ENCODE data around the gene ELFN1. TPM values are rescaled to one million over a fixed set of nuclear protein-coding genes. Genes with fewer than 3 reads are reported as not detected.

ELFN1 gene
- total and polyA plus RNA-seq, 2 donors: 0.91 to 2.6 TPM

- Histone ChIP-seq H3K27me3 (ENCODE audit: control insufficient read depth in 2 of 2, insufficient read depth in 1 of 2, low read length in 1 of 2) (peaks cover 2 to 16% of the 10 kb centered on the region in 2 donors), H3K9me3 (ENCODE audit: control insufficient read depth in 2 of 2, insufficient read depth in 1 of 2, low read length in 1 of 2) (peaks cover 0 to 7% of the 10 kb centered on the region in 2 donors), H3K36me3 (ENCODE audit: control insufficient read depth in 2 of 2, insufficient read depth in 2 of 2, low read length in 1 of 2) (no peaks in the 10 kb centered on the region), H3K4me1 (ENCODE audit: control insufficient read depth in 2 of 2, insufficient read depth in 2 of 2, low read length in 2 of 2) (no peaks in the 10 kb centered on the region), H3K4me3 (ENCODE audit: low read length in 2 of 2) (no peak overlapping the region), H3K27ac (ENCODE audit: low read depth in 1 of 2, low read length in 1 of 2) (no peak overlapping the region)
- WGBS: 96% methylated on average over 4 of the region's 4 CpGs
- DNase-seq (ENCODE audit: low read depth in 6 of 9, low spot score in 9 of 9): no peak
Observed at GRCh38 chr7:1702652-1703051, 32.6 kb downstream of the ELFN1 start.

DNA sequence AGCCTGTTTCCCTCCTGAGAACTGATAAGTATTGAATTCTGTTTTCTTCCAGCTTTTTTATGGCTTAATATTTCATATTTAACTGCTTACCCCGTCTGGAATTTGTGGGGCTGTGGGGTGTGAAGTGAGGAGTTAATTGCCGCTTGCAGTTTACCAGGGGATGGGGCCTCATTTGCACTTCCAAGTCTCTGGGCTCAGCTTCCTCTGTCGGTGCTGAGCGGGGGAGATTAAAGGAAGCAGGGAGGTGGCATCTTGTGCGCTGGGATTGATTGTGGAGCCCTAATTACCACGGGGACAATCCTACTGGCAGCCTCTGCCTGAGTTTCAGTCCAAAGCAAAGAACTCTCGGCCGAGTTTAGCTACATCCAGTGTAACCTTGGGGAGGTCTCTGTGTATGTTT is 33.4 kb downstream of the ELFN1 start:
- Histone ChIP-seq H3K4me1 (ENCODE audit: control insufficient read depth in 2 of 2, insufficient read depth in 2 of 2, low read length in 2 of 2) (no peaks in the 10 kb centered on the region), H3K36me3 (ENCODE audit: control insufficient read depth in 2 of 2, insufficient read depth in 2 of 2, low read length in 1 of 2) (no peaks in the 10 kb centered on the region), H3K4me3 (ENCODE audit: low read length in 2 of 2) (no peak overlapping the region), H3K27me3 (ENCODE audit: control insufficient read depth in 2 of 2, insufficient read depth in 1 of 2, low read length in 1 of 2) (peaks cover 4 to 10% of the 10 kb centered on the region in 2 donors), H3K27ac (ENCODE audit: low read depth in 1 of 2, low read length in 1 of 2) (no peak overlapping the region), H3K9me3 (ENCODE audit: control insufficient read depth in 2 of 2, insufficient read depth in 1 of 2, low read length in 1 of 2) (peaks cover 0 to 7% of the 10 kb centered on the region in 2 donors)
- DNase-seq (ENCODE audit: low read depth in 6 of 9, low spot score in 9 of 9): no peak
- 37% methylated on average over 8 of the region's 8 CpGs for WGBS

DNA sequence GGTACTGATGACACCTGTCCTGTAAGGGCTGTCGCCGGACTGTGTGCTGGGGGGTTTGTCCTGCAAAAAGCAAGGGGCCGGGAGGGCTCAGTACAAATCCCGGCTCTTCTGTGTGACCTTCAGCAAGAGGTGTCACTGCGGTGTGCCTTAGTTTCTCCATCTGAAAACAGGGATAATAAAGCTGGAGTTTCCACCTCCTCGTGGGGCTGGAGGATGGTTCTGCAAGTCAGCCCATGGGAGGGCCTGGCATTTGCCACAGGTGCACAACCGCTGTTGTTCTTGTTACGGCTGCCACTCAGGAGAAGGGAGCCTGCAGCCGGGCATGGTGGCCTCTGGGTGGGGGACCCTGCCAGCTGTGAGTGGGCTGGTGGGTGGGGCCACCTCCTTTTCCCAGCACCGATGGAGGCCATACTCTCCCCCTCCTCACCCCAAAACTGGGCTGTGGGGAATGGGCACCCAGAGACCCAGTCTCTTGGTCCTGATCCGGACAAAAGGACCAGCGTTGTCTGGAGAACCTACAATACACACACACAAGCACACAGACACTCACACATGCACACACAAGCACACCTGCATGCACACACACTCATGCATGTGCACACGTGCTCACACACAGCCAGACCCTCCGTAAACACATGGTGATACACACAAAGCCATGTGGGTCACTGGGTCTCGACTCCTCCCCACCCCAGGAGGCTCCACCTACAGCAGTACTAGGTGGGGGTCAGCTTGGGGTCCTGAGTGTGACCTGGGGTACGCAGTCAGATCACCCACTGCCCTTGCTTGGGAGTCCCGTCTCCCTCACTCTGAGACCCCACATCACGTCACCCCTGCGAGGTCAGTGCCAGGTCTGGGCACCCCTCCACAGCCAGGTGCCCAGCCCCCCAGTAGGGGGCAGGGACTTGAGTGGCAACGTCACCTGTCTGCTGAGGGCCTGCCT is 34.1 kb downstream of the ELFN1 start:
- H3K4me1 ChIP-seq (ENCODE audit: control insufficient read depth in 2 of 2, insufficient read depth in 2 of 2, low read length in 2 of 2): no peaks in the 10 kb centered on the region
- 89% methylated on average over 20 of the region's 20 CpGs for WGBS
- DNase-seq (ENCODE audit: low read depth in 6 of 9, low spot score in 9 of 9): no peak

DNA sequence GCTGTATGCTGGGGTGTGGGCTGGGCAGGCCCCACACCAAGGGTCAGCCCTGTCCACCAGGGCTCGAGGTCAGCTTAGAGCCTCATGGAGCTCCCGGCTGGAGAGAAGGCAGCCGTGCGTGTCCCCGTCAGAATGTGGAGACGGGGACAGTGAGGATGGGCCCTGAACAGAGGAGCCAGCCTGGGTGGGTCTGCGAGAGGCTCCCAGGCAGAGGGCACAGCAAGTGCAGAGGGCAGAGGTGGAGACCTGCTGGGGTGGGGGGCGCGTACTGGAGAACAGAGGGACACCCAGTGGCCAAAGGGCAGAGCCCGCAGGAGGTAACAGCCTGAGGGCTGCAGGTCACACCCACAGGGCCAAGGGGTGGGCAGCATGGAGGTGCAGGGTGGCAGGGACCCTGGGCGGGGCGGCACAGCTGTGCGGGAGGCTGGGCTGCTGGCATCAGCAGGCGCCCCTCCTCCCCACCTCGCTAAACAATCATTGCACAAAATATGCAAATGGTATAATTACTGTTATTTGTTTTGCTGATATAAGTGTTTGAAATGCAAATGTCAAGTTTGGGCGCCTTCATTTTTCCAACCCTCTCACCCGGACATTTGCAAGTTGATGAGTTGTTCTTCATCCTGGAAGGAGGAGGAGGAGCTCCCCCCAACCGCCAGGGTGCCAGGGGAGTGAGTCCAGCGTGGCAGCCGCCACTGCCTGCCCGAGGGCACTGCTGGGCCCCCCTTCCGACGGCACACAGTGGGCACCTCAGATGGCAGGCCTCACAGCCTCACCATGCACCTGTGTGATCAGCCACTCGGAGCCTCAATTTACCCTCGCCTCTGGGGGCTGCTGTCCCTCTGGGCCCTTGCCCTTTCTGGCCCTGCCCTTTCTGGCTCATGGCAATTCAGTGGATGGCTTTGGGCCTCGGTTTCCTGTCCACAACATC is 35.0 kb downstream of the ELFN1 start:
- peaks cover 0 to 4% of the 10 kb centered on the region in 2 donors for H3K36me3 ChIP-seq (ENCODE audit: control insufficient read depth in 2 of 2, insufficient read depth in 2 of 2, low read length in 1 of 2)
- WGBS: 94% methylated on average over 26 of the region's 26 CpGs
- H3K4me1 ChIP-seq (ENCODE audit: control insufficient read depth in 2 of 2, insufficient read depth in 2 of 2, low read length in 2 of 2): no peaks in the 10 kb centered on the region
- H3K27ac ChIP-seq (ENCODE audit: low read depth in 1 of 2, low read length in 1 of 2): no peak overlapping the region
- DNase-seq (ENCODE audit: low read depth in 6 of 9, low spot score in 9 of 9): no peak
- H3K4me3 ChIP-seq (ENCODE audit: low read length in 2 of 2): no peak overlapping the region
- H3K9me3 ChIP-seq (ENCODE audit: control insufficient read depth in 2 of 2, insufficient read depth in 1 of 2, low read length in 1 of 2): peaks cover 5 to 16% of the 10 kb centered on the region in 2 donors
- H3K27me3 ChIP-seq (ENCODE audit: control insufficient read depth in 2 of 2, insufficient read depth in 1 of 2, low read length in 1 of 2): peaks cover 4 to 10% of the 10 kb centered on the region in 2 donors

More for the DNA sequence above, 34.1 kb downstream of the ELFN1 start:
- Histone ChIP-seq H3K27me3 (ENCODE audit: control insufficient read depth in 2 of 2, insufficient read depth in 1 of 2, low read length in 1 of 2) (peaks cover 4 to 10% of the 10 kb centered on the region in 2 donors), H3K9me3 (ENCODE audit: control insufficient read depth in 2 of 2, insufficient read depth in 1 of 2, low read length in 1 of 2) (peaks cover 0 to 10% of the 10 kb centered on the region in 2 donors), H3K4me3 (ENCODE audit: low read length in 2 of 2) (no peak overlapping the region), H3K36me3 (ENCODE audit: control insufficient read depth in 2 of 2, insufficient read depth in 2 of 2, low read length in 1 of 2) (peaks cover 0 to under 1% of the 10 kb centered on the region in 2 donors), H3K27ac (ENCODE audit: low read depth in 1 of 2, low read length in 1 of 2) (no peak overlapping the region)

DNA sequence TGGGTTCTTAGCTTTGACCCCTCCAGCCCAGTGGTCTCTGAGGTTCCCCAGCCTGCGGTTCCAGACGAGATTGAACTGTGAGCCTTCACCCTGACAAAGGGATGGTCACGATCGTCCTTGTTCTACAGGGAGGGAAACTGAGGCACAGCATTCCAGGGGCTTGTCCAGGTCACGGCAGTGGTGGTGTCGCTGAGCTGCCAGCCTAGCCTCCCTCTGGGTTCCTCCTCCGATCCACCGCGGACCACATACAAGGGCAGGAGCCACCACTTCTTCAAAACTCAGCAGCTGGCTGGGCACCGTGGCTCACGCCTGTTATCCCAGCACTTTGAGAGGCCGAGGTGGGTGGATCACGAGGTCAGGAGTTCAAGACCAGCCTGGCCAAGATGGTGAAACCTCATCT is 35.8 kb downstream of the ELFN1 start:
- H3K4me1 ChIP-seq (ENCODE audit: control insufficient read depth in 2 of 2, insufficient read depth in 2 of 2, low read length in 2 of 2): no peaks in the 10 kb centered on the region
- WGBS: 96% methylated on average over 13 of the region's 13 CpGs
- no peak for DNase-seq (ENCODE audit: low read depth in 6 of 9, low spot score in 9 of 9)

GRCh38 chr7:1706381-1706720 is 36.3 kb downstream of the ELFN1 start:
- Histone ChIP-seq H3K27ac (ENCODE audit: low read depth in 1 of 2, low read length in 1 of 2) (no peak overlapping the region), H3K4me1 (ENCODE audit: control insufficient read depth in 2 of 2, insufficient read depth in 2 of 2, low read length in 2 of 2) (no peaks in the 10 kb centered on the region), H3K4me3 (ENCODE audit: low read length in 2 of 2) (no peak overlapping the region), H3K36me3 (ENCODE audit: control insufficient read depth in 2 of 2, insufficient read depth in 2 of 2, low read length in 1 of 2) (peaks cover 0 to 4% of the 10 kb centered on the region in 2 donors), H3K27me3 (ENCODE audit: control insufficient read depth in 2 of 2, insufficient read depth in 1 of 2, low read length in 1 of 2) (peaks cover 4 to 16% of the 10 kb centered on the region in 2 donors), H3K9me3 (ENCODE audit: control insufficient read depth in 2 of 2, insufficient read depth in 1 of 2, low read length in 1 of 2) (peaks cover 5 to 19% of the 10 kb centered on the region in 2 donors)
- 95% methylated on average over 5 of the region's 5 CpGs for WGBS
- DNase-seq (ENCODE audit: low read depth in 6 of 9, low spot score in 9 of 9): no peak

More for the DNA sequence above, 35.8 kb downstream of the ELFN1 start:
- Histone ChIP-seq H3K27me3 (ENCODE audit: control insufficient read depth in 2 of 2, insufficient read depth in 1 of 2, low read length in 1 of 2) (peaks cover 4 to 13% of the 10 kb centered on the region in 2 donors), H3K9me3 (ENCODE audit: control insufficient read depth in 2 of 2, insufficient read depth in 1 of 2, low read length in 1 of 2) (peaks cover 5 to 19% of the 10 kb centered on the region in 2 donors), H3K36me3 (ENCODE audit: control insufficient read depth in 2 of 2, insufficient read depth in 2 of 2, low read length in 1 of 2) (peaks cover 0 to 4% of the 10 kb centered on the region in 2 donors), H3K27ac (ENCODE audit: low read depth in 1 of 2, low read length in 1 of 2) (no peak overlapping the region), H3K4me3 (ENCODE audit: low read length in 2 of 2) (no peak overlapping the region)

- Histone ChIP-seq H3K9me3 (ENCODE audit: control insufficient read depth in 2 of 2, insufficient read depth in 1 of 2, low read length in 1 of 2) (peaks cover 5 to 17% of the 10 kb centered on the region in 2 donors), H3K4me1 (ENCODE audit: control insufficient read depth in 2 of 2, insufficient read depth in 2 of 2, low read length in 2 of 2) (no peaks in the 10 kb centered on the region), H3K36me3 (ENCODE audit: control insufficient read depth in 2 of 2, insufficient read depth in 2 of 2, low read length in 1 of 2) (peaks cover 0 to 4% of the 10 kb centered on the region in 2 donors), H3K4me3 (ENCODE audit: low read length in 2 of 2) (no peak overlapping the region), H3K27me3 (ENCODE audit: control insufficient read depth in 2 of 2, insufficient read depth in 1 of 2, low read length in 1 of 2) (peaks cover 4 to 19% of the 10 kb centered on the region in 2 donors), H3K27ac (ENCODE audit: low read depth in 1 of 2, low read length in 1 of 2) (no peak overlapping the region)
- WGBS: 92% methylated on average over 33 of the region's 33 CpGs
- no peak for DNase-seq (ENCODE audit: low read depth in 6 of 9, low spot score in 9 of 9)
Observed at GRCh38 chr7:1706721-1707613, 36.9 kb downstream of the ELFN1 start.

DNA sequence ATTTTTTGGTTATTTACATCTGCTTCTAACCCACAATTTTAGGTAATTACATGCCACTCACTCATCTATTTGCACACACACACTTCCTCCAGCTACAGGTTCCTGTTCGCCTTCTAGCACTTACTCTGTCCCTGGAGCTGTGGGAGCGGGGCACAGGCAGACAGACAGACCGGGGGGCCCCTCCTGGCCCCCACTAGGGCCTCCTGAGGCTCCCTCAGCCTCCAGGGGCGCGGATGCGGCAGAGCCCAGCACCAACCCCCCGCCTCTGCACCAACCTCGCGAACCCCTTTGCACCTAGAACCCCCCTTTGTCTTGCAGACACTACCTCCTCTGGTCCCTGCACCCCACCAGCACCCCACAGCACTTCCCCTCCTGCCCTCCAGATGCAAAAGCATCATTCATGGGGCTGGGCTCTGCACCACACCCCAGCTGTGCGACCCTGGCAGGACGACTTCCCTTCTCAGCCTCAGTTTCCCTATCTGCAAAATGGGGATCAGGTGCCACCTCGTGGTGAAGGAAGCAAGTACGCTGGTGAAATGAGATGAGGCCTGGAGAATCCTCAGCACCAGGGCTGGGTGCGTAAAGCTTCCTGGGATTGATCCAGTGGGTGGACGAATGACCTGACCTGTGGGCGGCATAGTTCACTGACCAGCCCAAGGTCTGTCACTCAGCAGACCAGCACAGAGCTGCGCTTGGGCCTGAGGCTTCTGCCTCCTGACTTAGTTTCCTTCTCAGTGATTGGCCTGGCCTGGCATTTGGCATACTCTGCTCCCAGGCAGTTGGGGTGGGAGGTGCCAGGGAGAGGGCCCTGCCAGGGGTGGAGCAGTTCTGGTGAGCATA is 37.9 kb downstream of the ELFN1 start:
- no peak overlapping the region for H3K27ac ChIP-seq (ENCODE audit: low read depth in 1 of 2, low read length in 1 of 2)
- H3K4me1 ChIP-seq (ENCODE audit: control insufficient read depth in 2 of 2, insufficient read depth in 2 of 2, low read length in 2 of 2): no peaks in the 10 kb centered on the region
- DNase-seq (ENCODE audit: low read depth in 6 of 9, low spot score in 9 of 9): no peak
- peaks cover 0 to 4% of the 10 kb centered on the region in 2 donors for H3K36me3 ChIP-seq (ENCODE audit: control insufficient read depth in 2 of 2, insufficient read depth in 2 of 2, low read length in 1 of 2)
- no peak overlapping the region for H3K4me3 ChIP-seq (ENCODE audit: low read length in 2 of 2)
- peaks cover 5 to 12% of the 10 kb centered on the region in 2 donors for H3K9me3 ChIP-seq (ENCODE audit: control insufficient read depth in 2 of 2, insufficient read depth in 1 of 2, low read length in 1 of 2)
- peaks cover 4 to 20% of the 10 kb centered on the region in 2 donors for H3K27me3 ChIP-seq (ENCODE audit: control insufficient read depth in 2 of 2, insufficient read depth in 1 of 2, low read length in 1 of 2)
- WGBS: 48% methylated on average over 17 of the region's 17 CpGs
